GM12801 (cell line): ENCODE measurements around the gene LIX1.

Experiments
- TF ChIP-seq, protein P1 (sequence below): IDR thresholded peaks from one replicate; pipeline ENCODE4 v1.5.1; 2011; ENCODE audit warnings: control low read depth; ENCODE audit not compliant: insufficient read length; ENCODE audit errors: extremely low read depth

Gene LIX1

DNA sequence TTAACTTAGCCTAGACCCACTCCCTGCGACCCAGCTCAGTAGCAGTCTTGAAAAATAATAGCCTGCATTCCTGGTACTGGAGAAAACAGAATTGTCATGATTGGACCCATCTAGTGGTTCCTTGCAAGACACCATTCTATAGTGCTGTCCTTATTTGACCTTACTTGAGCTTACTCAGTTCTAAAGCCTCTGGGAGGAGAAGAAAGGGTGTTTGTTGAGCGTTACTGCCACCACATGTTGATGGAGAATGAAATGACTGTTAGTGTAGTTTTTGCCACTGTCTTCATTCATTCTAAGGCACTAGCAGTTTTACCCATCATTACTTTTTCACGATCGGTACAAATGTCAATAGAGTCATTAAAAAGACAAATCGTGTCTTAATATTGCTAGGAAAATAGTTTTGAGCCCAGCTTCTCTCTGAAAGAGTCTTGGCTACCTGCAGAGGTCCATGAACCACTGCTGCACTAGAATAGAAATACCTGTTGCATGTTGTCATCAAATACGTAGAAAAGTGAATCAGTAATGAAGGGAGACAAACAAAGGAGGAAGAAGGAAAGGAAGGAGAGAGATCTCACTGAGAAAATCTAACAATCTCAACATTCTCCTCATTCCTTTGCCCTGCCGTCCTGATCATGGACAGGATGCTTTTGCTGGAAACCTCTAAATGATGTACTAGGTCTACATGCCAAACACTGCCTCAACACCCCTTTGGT, 96.0 kb downstream of the LIX1 start:
- TF ChIP-seq, protein P1, sequence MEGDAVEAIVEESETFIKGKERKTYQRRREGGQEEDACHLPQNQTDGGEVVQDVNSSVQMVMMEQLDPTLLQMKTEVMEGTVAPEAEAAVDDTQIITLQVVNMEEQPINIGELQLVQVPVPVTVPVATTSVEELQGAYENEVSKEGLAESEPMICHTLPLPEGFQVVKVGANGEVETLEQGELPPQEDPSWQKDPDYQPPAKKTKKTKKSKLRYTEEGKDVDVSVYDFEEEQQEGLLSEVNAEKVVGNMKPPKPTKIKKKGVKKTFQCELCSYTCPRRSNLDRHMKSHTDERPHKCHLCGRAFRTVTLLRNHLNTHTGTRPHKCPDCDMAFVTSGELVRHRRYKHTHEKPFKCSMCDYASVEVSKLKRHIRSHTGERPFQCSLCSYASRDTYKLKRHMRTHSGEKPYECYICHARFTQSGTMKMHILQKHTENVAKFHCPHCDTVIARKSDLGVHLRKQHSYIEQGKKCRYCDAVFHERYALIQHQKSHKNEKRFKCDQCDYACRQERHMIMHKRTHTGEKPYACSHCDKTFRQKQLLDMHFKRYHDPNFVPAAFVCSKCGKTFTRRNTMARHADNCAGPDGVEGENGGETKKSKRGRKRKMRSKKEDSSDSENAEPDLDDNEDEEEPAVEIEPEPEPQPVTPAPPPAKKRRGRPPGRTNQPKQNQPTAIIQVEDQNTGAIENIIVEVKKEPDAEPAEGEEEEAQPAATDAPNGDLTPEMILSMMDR = no peak

DNA sequence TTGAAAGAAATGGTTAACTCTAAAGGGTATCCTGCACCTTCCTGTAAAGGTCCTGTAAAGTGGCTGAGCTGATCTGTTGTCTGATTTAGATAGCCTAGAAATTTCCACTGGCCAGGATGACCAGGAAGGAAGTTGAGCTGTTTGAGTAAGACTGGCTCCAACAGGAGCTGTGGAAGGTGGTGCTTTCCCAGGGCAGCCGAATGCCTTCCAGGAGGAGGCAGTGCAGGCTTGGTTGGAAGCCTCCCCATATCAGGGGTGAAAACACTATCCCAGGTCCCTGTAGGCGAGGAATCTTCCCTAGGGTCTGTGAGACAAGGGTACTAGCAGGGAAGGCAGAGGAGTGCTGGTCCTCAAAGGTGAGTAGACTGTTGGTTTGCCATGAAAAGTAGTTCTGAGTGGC, 98.4 kb downstream of the LIX1 start:
- TF ChIP-seq, protein P1 = no peak

DNA sequence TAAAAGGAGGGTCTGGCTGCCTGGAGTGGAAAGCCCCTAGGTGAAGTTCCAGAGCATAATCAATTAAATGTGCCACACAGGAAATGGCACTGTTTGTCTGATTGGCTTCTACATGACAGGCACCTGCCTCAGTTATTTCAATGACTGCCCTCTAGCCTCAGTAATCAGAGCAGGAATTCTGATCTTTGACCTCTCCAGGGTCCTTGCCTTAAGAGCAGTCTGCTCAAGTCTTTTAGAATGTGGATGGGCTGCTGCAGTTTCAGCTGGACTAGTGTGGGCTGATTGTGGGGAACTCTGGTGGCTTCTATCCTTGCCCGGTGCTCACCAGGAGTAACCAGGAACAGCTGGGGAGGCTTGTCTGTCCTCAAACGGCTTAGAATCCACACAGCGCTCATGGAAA, 98.9 kb downstream of the LIX1 start:
- TF ChIP-seq, protein P1 = no peak

DNA sequence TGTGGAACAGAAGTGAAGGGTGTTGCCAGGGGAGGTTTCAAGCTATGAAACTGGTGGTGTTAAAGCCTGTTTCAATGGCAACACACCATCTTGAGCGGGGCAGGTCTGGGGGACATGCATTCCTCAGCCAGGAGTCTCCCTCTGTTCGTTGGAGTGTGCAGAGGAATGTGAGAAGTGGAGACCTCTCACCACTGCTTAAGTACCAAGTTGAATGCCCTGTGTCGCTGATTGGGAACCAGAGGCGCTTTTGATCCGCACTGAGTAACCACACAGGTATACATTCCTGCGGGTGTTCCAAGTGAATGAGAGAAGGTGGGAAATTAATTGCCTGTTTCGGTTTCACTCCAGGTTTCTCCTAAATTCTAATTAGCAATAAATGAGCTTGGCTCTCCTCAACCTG, 99.4 kb downstream of the LIX1 start:
- TF ChIP-seq, protein P1 = no peak
